Adrenal gland (tissue), 5 donors: ENCODE data around the gene ATP1A1.

Source experiments
- POLR2A ChIP-seq, 2 donors: fragments of 450-650 bp; IDR thresholded peaks; one replicate each; pipeline ENCODE4 v1.6.1; 2017; ENCODE audit warnings: antibody characterized with exemption in 2 of 2, mild to moderate bottlenecking in 2 of 2, moderate library complexity in 1 of 2
- TF ChIP-seq, protein P1 (sequence below), 6 experiments: fragments of 450-650 bp in 4 of 6; fragments of 200-600 bp in 2 of 6; sonication (generic) in 1 of 6; IDR thresholded peaks; 1 replicate in 5 of 6; 2 replicates in 1 of 6; pipeline versions ENCODE4 v1.5.1 to v1.8.0; 2016 to 2021; ENCODE audit warnings: antibody characterized with exemption in 6 of 6, mild to moderate bottlenecking in 2 of 6, moderate library complexity in 1 of 6
- donor health status: DM: no; HTN: no; CAD: no.

DNA sequence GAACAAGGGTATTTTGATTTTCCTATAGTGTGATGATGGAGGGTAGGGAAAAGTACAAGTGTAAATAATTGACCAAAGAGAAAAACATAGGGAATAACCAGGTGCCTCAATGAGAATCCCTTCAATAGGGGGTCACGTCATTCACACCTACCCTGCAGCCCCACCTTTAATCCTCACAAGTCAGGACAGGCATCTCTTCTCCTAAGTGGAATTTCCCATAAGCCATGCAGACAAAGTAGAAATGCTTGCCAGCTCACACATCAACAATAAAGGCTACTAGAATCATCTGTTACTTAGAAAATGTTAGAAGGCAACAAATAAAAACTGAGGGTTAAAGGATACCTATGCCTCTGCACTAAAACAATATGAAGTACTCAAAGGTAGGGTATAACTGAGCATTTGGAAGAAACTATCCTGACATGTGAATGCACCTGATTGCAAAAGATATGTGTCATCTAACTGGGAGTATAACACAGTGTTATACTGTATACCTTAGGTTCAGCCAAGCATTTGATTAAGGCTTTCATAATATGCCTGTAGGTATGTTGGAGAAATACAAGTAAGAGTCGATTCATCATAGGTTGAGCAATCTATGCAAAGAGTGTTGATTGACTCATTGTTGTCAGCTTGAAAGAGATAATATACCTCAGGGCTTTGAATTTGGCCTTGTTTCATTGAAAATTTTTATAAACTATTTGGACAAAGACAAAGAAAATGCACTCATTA lies 32.4 kb upstream of the ATP1A1 start:
- TF ChIP-seq, protein P1, sequence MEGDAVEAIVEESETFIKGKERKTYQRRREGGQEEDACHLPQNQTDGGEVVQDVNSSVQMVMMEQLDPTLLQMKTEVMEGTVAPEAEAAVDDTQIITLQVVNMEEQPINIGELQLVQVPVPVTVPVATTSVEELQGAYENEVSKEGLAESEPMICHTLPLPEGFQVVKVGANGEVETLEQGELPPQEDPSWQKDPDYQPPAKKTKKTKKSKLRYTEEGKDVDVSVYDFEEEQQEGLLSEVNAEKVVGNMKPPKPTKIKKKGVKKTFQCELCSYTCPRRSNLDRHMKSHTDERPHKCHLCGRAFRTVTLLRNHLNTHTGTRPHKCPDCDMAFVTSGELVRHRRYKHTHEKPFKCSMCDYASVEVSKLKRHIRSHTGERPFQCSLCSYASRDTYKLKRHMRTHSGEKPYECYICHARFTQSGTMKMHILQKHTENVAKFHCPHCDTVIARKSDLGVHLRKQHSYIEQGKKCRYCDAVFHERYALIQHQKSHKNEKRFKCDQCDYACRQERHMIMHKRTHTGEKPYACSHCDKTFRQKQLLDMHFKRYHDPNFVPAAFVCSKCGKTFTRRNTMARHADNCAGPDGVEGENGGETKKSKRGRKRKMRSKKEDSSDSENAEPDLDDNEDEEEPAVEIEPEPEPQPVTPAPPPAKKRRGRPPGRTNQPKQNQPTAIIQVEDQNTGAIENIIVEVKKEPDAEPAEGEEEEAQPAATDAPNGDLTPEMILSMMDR (IDR thresholded peaks at IDR 0.05) = no peak
- no peak for TF ChIP-seq POLR2A (IDR thresholded peaks at IDR 0.05)
